GM18519 (cell line): ENCODE data around the gene TEDC1.

Experiments
- ATAC-seq: cut with Tn5 transposase; IDR thresholded peaks from one replicate; pipeline ENCODE4 v1.9.1; 2021; ENCODE audit warnings: mild to moderate bottlenecking, moderate library complexity; ENCODE audit not compliant: unreplicated experiment, low FRiP score

TEDC1 gene

DNA sequence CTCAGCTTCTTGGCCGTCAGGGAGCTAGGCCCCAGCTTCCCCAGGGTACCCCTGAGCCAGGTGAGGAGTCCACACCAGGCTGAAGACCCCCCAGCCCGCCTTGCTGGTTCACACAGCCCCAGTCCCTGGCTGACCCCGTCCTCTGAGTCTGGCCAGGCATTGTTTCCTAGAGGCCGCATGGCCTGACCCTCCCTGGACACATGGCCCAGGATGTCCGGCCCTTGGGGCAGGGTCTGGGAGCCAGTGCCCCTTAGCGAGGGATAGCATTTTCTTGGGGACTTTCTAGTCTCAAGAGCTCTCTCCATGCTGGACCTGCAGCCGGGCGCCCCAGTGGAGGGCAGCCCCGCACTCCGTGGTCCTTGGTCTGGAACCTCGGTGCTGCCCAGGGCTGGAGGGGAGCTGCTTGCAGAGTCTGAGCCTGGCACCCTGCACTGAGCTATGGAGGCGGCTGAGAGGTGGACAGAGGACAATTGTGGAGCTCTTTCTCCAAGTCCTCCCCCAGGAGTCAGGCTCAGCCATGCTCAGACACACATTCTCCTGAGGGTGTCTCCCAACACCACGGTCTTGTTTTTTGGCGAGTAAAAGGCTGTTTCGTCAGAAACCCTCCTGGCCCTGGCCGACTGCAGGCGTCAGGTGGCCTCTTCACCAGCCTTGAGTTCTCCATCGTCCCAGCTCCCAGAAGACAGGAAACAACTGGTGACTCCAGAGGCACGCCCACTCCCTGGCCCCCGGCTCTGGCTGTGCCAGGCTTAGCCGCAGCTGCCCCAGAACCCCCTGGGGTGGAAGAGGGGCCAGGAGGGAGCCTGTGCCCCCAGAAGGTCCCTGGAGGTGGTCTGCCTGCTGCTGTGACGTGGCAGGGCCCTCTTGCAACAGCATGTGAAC lies 34.1 kb upstream of the TEDC1 start:
- no peak for ATAC-seq

DNA sequence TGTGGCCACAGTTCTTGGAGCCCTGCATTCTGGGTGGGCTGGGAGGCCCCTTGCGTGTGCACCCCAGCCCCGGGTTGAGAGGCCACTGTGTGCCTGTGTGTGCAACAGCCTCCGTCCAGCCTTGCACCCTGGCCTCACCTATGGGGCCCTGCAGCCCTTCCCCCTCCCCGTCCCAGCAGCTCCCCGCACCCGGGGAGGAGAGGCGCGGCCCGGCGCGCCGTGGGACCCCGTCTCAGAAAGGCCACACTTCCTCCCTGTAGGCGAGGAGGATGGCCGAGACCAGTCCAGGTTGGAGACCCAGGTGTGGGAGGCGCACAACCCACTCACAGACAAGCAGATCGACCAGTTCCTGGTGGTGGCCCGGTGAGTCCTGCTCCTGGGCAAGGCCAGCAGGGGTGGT lies 33.0 kb upstream of the TEDC1 start:
- no peak for ATAC-seq

- no peak for ATAC-seq
These were observed 32.5 kb upstream of the TEDC1 start for GRCh38 chr14:105458571-105458970.

DNA sequence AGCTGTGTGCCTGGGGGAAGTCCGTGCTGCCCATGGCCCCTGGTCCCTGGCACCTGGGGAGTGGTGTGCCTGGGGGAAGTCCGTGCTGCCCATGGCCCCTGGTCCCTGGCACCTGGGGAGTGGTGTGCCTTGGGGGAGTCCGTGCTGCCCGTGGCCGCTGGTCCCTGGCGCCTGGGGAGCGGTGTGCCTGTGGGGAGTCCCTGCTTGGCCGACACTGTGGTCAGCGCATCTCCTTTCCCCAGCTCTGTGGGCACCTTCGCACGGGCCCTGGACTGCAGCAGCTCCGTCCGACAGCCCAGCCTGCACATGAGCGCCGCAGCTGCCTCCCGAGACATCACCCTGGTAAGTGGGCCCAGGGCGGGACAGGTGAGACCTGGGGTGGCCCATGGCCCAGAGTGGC lies 30.9 kb upstream of the TEDC1 start:
- no peak for ATAC-seq

DNA sequence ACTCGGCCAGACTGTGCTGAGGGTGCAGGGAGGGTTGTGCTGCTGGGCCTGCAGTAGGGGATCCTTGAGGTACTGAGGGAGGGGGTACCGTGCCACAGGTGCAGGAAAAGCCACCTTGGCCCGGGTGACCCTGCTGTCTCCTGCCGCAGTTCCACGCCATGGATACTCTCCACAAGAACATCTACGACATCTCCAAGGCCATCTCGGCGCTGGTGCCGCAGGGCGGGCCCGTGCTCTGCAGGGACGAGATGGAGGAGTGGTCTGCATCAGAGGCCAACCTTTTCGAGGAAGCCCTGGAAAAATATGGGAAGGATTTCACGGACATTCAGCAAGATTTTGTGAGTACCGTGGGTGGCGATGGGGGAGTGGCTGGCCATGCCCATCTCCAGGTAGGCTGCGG lies 30.4 kb upstream of the TEDC1 start:
- no peak for ATAC-seq

GRCh38 chr14:105461903-105462302 lies 29.1 kb upstream of the TEDC1 start:
- no peak for ATAC-seq

DNA sequence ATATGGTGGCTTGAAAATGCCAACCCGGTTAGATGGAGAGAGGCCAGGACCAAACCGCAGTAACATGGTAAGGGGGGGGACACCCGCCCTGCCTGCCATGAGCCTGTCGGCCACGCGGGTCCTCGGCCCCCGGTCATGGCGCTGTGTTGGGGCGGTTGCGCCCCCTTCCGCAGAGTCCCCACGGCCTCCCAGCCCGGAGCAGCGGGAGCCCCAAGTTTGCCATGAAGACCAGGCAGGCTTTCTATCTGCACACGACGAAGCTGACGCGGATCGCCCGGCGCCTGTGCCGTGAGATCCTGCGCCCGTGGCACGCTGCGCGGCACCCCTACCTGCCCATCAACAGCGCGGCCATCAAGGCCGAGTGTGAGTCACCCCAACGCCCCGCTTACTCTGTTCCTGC lies 26.5 kb upstream of the TEDC1 start:
- ATAC-seq: no peak

DNA sequence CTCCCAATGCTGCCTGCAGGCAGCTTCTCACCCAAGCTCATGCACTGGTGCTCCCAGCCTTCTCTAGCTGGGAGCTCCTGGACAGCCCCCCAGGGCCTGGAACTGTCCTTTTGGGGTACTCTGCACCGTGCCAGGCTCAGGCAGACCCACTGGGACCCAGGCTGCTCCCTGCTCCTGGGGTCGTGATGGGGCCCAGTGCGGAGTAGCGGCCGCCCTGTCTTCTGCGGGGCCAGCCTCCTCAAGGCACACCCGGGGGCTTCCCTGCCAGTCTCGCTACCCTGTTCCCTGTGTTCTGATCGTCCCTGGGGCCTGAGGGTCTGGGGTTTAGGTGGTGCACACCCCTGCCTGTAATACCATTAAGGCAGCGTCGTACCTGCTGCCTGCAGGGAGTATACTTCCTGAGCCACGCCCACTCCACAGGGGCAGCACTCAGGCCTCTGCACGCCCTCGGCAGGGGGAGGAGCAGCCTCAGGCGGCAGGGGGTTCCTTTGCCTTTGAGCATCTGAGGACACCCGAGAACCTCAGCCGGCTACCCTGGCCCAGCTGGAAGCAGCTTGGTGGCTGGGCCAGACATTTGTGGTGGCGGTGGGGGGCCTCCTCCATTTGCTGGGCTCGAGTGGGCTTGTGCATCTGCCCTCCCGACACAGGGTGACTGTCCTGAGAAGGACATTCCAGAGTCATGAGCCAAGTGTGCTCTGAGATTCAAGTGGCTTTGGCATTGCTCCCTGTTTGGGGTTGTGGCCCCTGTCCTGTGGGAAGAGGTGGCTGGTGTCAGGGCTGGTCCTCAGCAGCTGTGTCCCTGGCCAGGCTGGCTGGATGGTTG lies 25.6 kb upstream of the TEDC1 start:
- no peak for ATAC-seq

GRCh38 chr14:105466531-105467248 lies 24.4 kb upstream of the TEDC1 start:
- no peak for ATAC-seq

GRCh38 chr14:105467249-105467941 lies 23.7 kb upstream of the TEDC1 start:
- no peak for ATAC-seq

GRCh38 chr14:105467942-105468471 lies 23.0 kb upstream of the TEDC1 start:
- no peak for ATAC-seq

- ATAC-seq: no peak
These were observed 22.3 kb upstream of the TEDC1 start for GRCh38 chr14:105468621-105469241.

DNA sequence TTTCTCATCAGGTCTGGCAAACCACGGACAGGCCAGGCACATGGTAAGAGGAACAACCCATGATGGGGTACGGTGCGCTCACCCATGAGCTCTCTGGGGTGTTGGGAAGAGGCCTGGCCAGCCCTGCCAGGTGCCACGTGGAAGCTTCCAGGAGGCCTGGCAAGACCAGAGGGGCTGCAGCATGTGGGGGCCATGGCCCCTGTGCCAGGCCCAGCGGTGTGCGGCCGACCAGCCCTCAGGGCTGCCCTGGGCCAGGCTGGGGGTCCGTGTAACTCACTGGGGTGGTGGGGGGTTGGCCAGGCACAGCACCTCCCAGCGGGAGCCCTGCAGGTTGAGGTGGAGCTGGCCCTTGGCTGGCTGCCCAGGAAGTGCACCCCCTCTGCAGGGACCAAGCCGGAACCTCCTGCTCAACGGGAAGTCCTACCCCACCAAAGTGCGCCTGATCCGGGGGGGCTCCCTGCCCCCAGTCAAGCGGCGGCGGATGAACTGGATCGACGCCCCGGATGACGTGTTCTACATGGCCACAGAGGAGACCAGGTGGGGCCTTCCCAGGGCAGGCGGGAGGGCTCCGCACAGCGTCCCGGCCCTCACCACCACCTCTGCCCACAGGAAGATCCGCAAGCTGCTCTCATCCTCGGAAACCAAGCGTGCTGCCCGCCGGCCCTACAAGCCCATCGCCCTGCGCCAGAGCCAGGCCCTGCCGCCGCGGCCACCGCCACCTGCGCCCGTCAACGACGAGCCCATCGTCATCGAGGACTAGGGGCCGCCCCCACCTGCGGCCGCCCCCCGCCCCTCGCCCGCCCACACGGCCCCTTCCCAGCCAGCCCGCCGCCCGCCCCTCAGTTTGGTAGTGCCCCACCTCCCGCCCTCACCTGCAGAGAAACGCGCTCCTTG lies 21.3 kb upstream of the TEDC1 start:
- no peak for ATAC-seq

GRCh38 chr14:105470350-105471296 lies 20.4 kb upstream of the TEDC1 start:
- ATAC-seq: no peak

- no peak for ATAC-seq
These were observed 19.7 kb upstream of the TEDC1 start for GRCh38 chr14:105471297-105471821.

DNA sequence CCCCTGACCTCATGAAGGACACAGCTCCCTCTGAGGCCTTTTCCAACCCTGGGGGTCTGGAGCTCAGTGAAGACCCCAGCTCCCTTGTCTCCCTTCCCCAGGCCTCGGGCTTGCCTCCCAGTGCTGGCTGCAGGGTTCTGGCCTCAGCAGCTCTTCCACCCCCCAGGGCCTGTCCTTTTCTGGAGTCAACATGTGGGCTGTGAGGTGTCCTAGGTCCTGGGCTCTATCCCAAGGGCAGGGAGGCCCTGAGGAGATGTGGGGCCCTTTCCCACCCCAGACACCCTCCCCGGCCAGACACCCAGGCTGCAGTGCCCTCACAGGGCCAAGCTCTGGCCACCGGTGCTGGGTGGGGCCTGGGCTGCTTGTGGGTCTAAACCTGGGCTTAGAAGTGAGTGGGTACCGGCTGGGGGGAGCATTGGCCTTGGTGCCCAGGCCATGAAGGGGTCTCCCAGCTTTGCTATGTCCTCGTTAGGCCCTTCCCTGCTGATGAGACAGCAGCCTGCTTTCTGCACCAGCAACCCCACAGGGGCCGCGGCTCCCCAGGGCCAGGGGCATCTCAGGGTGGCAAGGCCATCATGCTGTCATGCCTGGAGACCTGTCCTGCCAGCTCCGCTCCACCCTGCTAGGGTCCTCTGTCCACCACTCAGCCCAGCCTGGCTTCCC lies 19.1 kb upstream of the TEDC1 start:
- ATAC-seq: no peak

GRCh38 chr14:105472486-105472991 lies 18.5 kb upstream of the TEDC1 start:
- no peak for ATAC-seq
